Motor neuron (in vitro differentiated cells): ENCODE data around the gene GPR39. TPM values are rescaled to one million over a fixed set of nuclear protein-coding genes. Genes with fewer than 3 reads are reported as not detected.

Experiments
- ATAC-seq, 8 experiments: fragments of 200-7000 bp; cut with Tn5 transposase; replicated peaks in 6 of 8; 2 replicates each; pipeline ENCODE4 v1.8.0; 2021; ENCODE audit warnings: mild to moderate bottlenecking in 8 of 8, moderate library complexity in 8 of 8
- H3K27ac ChIP-seq, 2 donors: fragments of 250-450 bp; sonication (Bioruptor Pico); 2 replicates each; pipeline ENCODE4 v1.9.0; 2021; ENCODE audit warnings: antibody characterized with exemption in 2 of 2, mild to moderate bottlenecking in 2 of 2, moderate library complexity in 1 of 2
- H3K4me1 ChIP-seq, 2 donors: fragments of 250-450 bp; sonication (Bioruptor Pico); replicated peaks in 1 of 2; 2 replicates each; pipeline ENCODE4 v1.6.1; 2021; ENCODE audit warnings: antibody characterized with exemption in 2 of 2, mild to moderate bottlenecking in 2 of 2, moderate library complexity in 1 of 2
- H3K4me3 ChIP-seq, 5 donors: fragments of 250-450 bp; sonication (Bioruptor Pico); 2 replicates each; pipeline ENCODE4 v1.9.0; 2021; ENCODE audit warnings: antibody characterized with exemption in 5 of 5, mild to moderate bottlenecking in 5 of 5, moderate library complexity in 4 of 5
- WGBS, 10 experiments: fragments of 450-650 bp; shearing (Covaris generic); methylation state at CpG; one replicate each; pipeline ENCODE4 v1.0.0; 2022; 5-methylcytosine and 5-hydroxymethylcytosine counted together
- in situ Hi-C, 9 experiments: fragments of 400-800 bp; cut with MboI; loops; one replicate each; pipeline ENCODE4 v1.15.0; 2021; ENCODE audit warnings: low sequenced_read_pairs in 9 of 9, low pct_unique_long_range_greater_than_20kb in 2 of 9; ENCODE audit not compliant: unreplicated experiment in 9 of 9
- total RNA-seq, 8 experiments: library from RNA; unstranded; fragments of 300-600 nt; gene quantifications; 2 replicates each; pipeline versions ENCODE4 v1.2.3 to v1.2.4, GENCODE V29; 2022

The GPR39 gene
- total RNA-seq, 8 experiments from 2014 or later: 0.38 to 1.3 (median 0.82) TPM; not detected in 2

- peak; percentile 35 to 93 (median 86) for ATAC-seq
Measured at GRCh38 chr2:132632000-132632649, 215.5 kb downstream of the GPR39 start.

GRCh38 chr2:132633635-132634034, 217.0 kb downstream of the GPR39 start:
- Histone ChIP-seq H3K4me3 (no peak overlapping the region), H3K27ac (no peak overlapping the region), H3K4me1 (peaks cover 27 to 44% of the 10 kb centered on the region in 2 donors)
- in situ Hi-C loops: no loop called here
- WGBS, 10 experiments: 92 to 100% (median 100%) methylated on average over 1 to 2 of the region's 2 CpGs; no CpG with 5 or more reads in 3 of the 10 experiments
- no peak for ATAC-seq

More at GRCh38 chr2:132632000-132632649, 215.5 kb downstream of the GPR39 start:
- 0 to 50% (median 5%) methylated on average over 1 to 6 of the region's 6 CpGs; no CpG with 5 or more reads in 1 of the 10 experiments for WGBS, 10 experiments
- peaks cover 16 to 30% of the 10 kb centered on the region in 2 donors for H3K4me1 ChIP-seq
- H3K27ac ChIP-seq: peak overlapping the region; percentile 28 to 61
- H3K4me3 ChIP-seq: no peak overlapping the region
- in situ Hi-C loops: no loop called here

- H3K4me3 ChIP-seq: no peak overlapping the region
- ATAC-seq: no peak
- H3K4me1 ChIP-seq: peaks cover 36 to 51% of the 10 kb centered on the region in 2 donors
- WGBS, 10 experiments: no CpG with 5 or more reads among the region's 1 CpG
- in situ Hi-C loops: no loop called here
- no peak overlapping the region for H3K27ac ChIP-seq
Measured at GRCh38 chr2:132636346-132636745, 219.7 kb downstream of the GPR39 start.

- WGBS, 10 experiments: 25 to 100% (median 66%) methylated on average over 1 to 5 of the region's 5 CpGs; no CpG with 5 or more reads in 2 of the 10 experiments
- ATAC-seq: peak in 6 of 8 experiments; percentile 32 to 94 (median 93)
Measured at GRCh38 chr2:132638313-132639040, 221.9 kb downstream of the GPR39 start.

GRCh38 chr2:132640116-132640515, 223.5 kb downstream of the GPR39 start:
- no peak overlapping the region for H3K27ac ChIP-seq
- H3K4me1 ChIP-seq: peaks cover 28 to 45% of the 10 kb centered on the region in 2 donors
- in situ Hi-C loops: no loop called here
- H3K4me3 ChIP-seq: no peak overlapping the region
- peak in 2 of 8 experiments; percentile 46 to 59 for ATAC-seq

More at GRCh38 chr2:132638313-132639040, 221.9 kb downstream of the GPR39 start:
- Histone ChIP-seq H3K4me1 (peaks cover 25 to 45% of the 10 kb centered on the region in 2 donors), H3K27ac (peak overlapping the region in 1 of 2 donors; percentile 14), H3K4me3 (no peak overlapping the region)
- in situ Hi-C loops: no loop called here

- in situ Hi-C loops: no loop called here
- no peak overlapping the region for H3K4me3 ChIP-seq
Measured at GRCh38 chr2:132641819-132642218, 225.2 kb downstream of the GPR39 start.

GRCh38 chr2:132642415-132642814, 225.8 kb downstream of the GPR39 start:
- 50 to 100% (median 92%) methylated on average over 1 to 2 of the region's 2 CpGs; no CpG with 5 or more reads in 5 of the 10 experiments for WGBS, 10 experiments
- in situ Hi-C loops: no loop called here
- ATAC-seq: no peak
- Histone ChIP-seq H3K4me1 (peaks cover 46 to 57% of the 10 kb centered on the region in 2 donors), H3K4me3 (no peak overlapping the region), H3K27ac (no peak overlapping the region)

More at GRCh38 chr2:132641819-132642218, 225.2 kb downstream of the GPR39 start:
- H3K27ac ChIP-seq: no peak overlapping the region
- H3K4me1 ChIP-seq: peaks cover 45 to 60% of the 10 kb centered on the region in 2 donors
- ATAC-seq: no peak

GRCh38 chr2:132645176-132645575, 228.6 kb downstream of the GPR39 start:
- in situ Hi-C loops: no loop called here
- no peak overlapping the region for H3K27ac ChIP-seq
- 20 to 99% (median 91%) methylated on average over 1 to 25 of the region's 35 CpGs; no CpG with 5 or more reads in 4 of the 10 experiments for WGBS, 10 experiments
- H3K4me1 ChIP-seq: peaks cover 28 to 35% of the 10 kb centered on the region in 2 donors
- no peak for ATAC-seq
- no peak overlapping the region for H3K4me3 ChIP-seq

- in situ Hi-C loops: no loop called here
- peak in 5 of 8 experiments; percentile 56 to 79 (median 65) for ATAC-seq
- peaks cover 32 to 38% of the 10 kb centered on the region in 2 donors for H3K4me1 ChIP-seq
- no peak overlapping the region for H3K4me3 ChIP-seq
- no peak overlapping the region for H3K27ac ChIP-seq
- 20 to 100% (median 68%) methylated on average over 1 to 9 of the region's 18 CpGs for WGBS, 10 experiments
Measured at GRCh38 chr2:132645722-132646539, 229.3 kb downstream of the GPR39 start.

GRCh38 chr2:132646540-132647108, 230.0 kb downstream of the GPR39 start:
- Histone ChIP-seq H3K4me3 (no peak overlapping the region), H3K27ac (no peak overlapping the region), H3K4me1 (peaks cover 30 to 38% of the 10 kb centered on the region in 2 donors)
- ATAC-seq: peak in 2 of 8 experiments; percentile 21 to 29
- in situ Hi-C loops: no loop called here
- 52 to 84% (median 69%) methylated on average over 1 to 6 of the region's 8 CpGs for WGBS, 10 experiments

GRCh38 chr2:132651115-132652045, 234.8 kb downstream of the GPR39 start:
- in situ Hi-C loops: loop anchor here in 2 of 9 experiments (25.0 kb wide), 1 partner anchor 511 kb away; no protein-coding TSS in a partner anchor
- H3K27ac ChIP-seq: no peak overlapping the region
- 51 to 86% (median 77%) methylated on average over 1 to 10 of the region's 12 CpGs; no CpG with 5 or more reads in 1 of the 10 experiments for WGBS, 10 experiments
- peaks cover 38 to 49% of the 10 kb centered on the region in 2 donors for H3K4me1 ChIP-seq
- ATAC-seq: peak in 6 of 8 experiments; percentile 53 to 65 (median 58)
- H3K4me3 ChIP-seq: no peak overlapping the region
